PC-3 (cell line): ENCODE measurements around the gene AS3MT. TPM values are rescaled to one million over a fixed set of nuclear protein-coding genes. Genes with fewer than 3 reads are reported as not detected.

Source experiments
- ATAC-seq: fragments of 200-7000 bp; cut with Tn5 transposase; 2 replicates; pipeline ENCODE4 v1.9.1; 2020; ENCODE audit warnings: mild to moderate bottlenecking, moderate library complexity
- BruUV-seq: library from RNA; stranded (reverse); fragments of 400-500 nt; replicated peaks from 2 replicates; lab custom pipeline; 2021; lab: Mats Ljungman, UMichigan
- CTCF ChIA-PET: fragments of 300-600 bp; sonication (Branson Sonifier 250); formaldehyde crosslinking; loops from one replicate; lab custom pipeline; 2022; ENCODE audit warnings: antibody characterized with exemption; lab: Charles Lee
- POLR2A ChIA-PET: fragments of 300-600 bp; sonication (Branson Sonifier 250); formaldehyde crosslinking; loops from one replicate; lab custom pipeline; 2022; ENCODE audit warnings: antibody characterized with exemption; ENCODE audit not compliant: unreplicated experiment; lab: Charles Lee
- DNase-seq: peaks from one replicate; pipeline ENCODE4 v3.0.0-alpha.2; 2015
- H2AFZ ChIP-seq: fragments of 300-600 bp; sonication (generic); 2 replicates; pipeline ENCODE4 v1.6.0; 2016; ENCODE audit warnings: antibody characterized with exemption, low read length
- H3F3A ChIP-seq: fragments of 300-600 bp; sonication (generic); one replicate; pipeline ENCODE4 v1.6.0; 2017; ENCODE audit warnings: antibody characterized with exemption, low read length, control low read depth, mild to moderate bottlenecking; ENCODE audit not compliant: unreplicated experiment
- H3K27ac ChIP-seq: fragments of 300-600 bp; sonication (generic); 2 replicates; pipeline ENCODE4 v1.5.1; 2016; ENCODE audit warnings: mild to moderate bottlenecking, low read length
- H3K27me3 ChIP-seq: fragments of 300-600 bp; sonication (generic); 2 replicates; pipeline ENCODE4 v1.6.1; 2016; ENCODE audit warnings: low read length, mixed read lengths
- H3K36me3 ChIP-seq: fragments of 300-600 bp; sonication (generic); 2 replicates; pipeline ENCODE4 v1.6.1; 2016; ENCODE audit warnings: low read depth, mixed run types, low read length, mixed read lengths
- H3K4me1 ChIP-seq: fragments of 300-600 bp; sonication (generic); 2 replicates; pipeline ENCODE4 v1.5.1; 2016; ENCODE audit warnings: low read length; ENCODE audit not compliant: insufficient read depth
- H3K4me2 ChIP-seq: fragments of 300-600 bp; sonication (generic); 2 replicates; pipeline ENCODE4 v1.6.0; 2016; ENCODE audit warnings: low read length
- H3K4me3 ChIP-seq: fragments of 300-600 bp; sonication (generic); 2 replicates; pipeline ENCODE4 v1.5.1; 2016; ENCODE audit warnings: mild to moderate bottlenecking, low read length, mixed read lengths
- H3K79me2 ChIP-seq: fragments of 300-600 bp; sonication (generic); 2 replicates; pipeline ENCODE4 v1.6.1; 2017; ENCODE audit warnings: low read length, mixed read lengths
- H3K9ac ChIP-seq: fragments of 300-600 bp; sonication (generic); 2 replicates; pipeline ENCODE4 v1.6.0; 2016; ENCODE audit warnings: mild to moderate bottlenecking, low read length
- H3K9me2 ChIP-seq: fragments of 300-600 bp; sonication (generic); replicated peaks from 2 replicates; pipeline ENCODE4 v1.6.1; 2016; ENCODE audit warnings: mixed run types, low read length, mixed read lengths
- H3K9me3 ChIP-seq: fragments of 300-600 bp; sonication (generic); 2 replicates; pipeline ENCODE4 v1.6.1; 2016; ENCODE audit warnings: low read length, mixed read lengths
- H4K20me1 ChIP-seq: fragments of 300-600 bp; sonication (generic); 2 replicates; pipeline ENCODE4 v1.6.1; 2016; ENCODE audit warnings: low read length, mixed read lengths
- EZH2 ChIP-seq: fragments of 300-600 bp; sonication (generic); IDR thresholded peaks from one replicate; pipeline ENCODE4 v1.6.1; 2017; ENCODE audit warnings: antibody characterized with exemption, mild to moderate bottlenecking, low read length; ENCODE audit not compliant: unreplicated experiment
- EZH2phosphoT487 ChIP-seq: fragments of 300-600 bp; sonication (generic); IDR thresholded peaks from 2 replicates; pipeline ENCODE4 v1.6.1; 2018; ENCODE audit warnings: mild to moderate bottlenecking, antibody characterized with exemption, low read length, borderline replicate concordance
- intact Hi-C: fragments of 100-400 bp; cut with micrococcal nuclease; formaldehyde crosslinking; loops from 2 replicates; pipeline ENCODE4 v1.9.0; 2023
- total RNA-seq: library from RNA; depleted of rRNA; stranded (reverse); fragments of >200 nt; gene quantifications from 2 replicates; pipeline ENCODE4 v1.2.3, GENCODE V29; 2014
- TF ChIP-seq, protein P1 (sequence below): fragments of 300-600 bp; sonication (generic); conservative IDR thresholded peaks from 2 replicates; pipeline ENCODE4 v1.5.1; 2017; ENCODE audit warnings: antibody characterized with exemption, low read depth, mild to moderate bottlenecking, low read length

The AS3MT gene
- total RNA-seq, 1 experiment from 2014 or later, result 3.5 TPM

DNA sequence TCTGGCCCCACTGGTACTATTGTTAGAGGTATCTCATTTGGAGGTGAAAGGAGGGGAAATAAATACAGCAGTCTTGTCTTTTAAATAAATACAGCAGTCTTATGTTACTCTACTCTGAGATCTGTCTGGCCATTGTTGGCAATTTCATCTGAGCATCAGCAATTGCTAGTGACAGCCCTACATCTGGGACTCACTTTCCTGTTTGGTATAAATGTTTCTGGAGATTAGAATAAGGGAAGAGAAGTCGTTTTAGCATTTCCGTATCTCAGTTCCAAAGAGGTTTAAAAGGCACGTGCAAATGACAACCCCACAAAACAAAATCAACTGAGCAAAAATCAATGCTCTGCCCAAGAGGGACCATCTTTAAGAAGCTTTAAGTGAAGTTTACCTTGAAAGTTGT, 30.7 kb downstream of the AS3MT start:
- intact Hi-C loops, result no loop called here
- Histone ChIP-seq H3K27ac (no peak overlapping the region), H3K9ac (no peak overlapping the region), H3K4me1 (no peaks in the 10 kb centered on the region), H4K20me1 (no peaks in the 10 kb centered on the region), H3K4me2 (no peak overlapping the region), H3K27me3 (no peaks in the 10 kb centered on the region), H3K79me2 (no peaks in the 10 kb centered on the region), H3K9me2 (no peaks in the 10 kb centered on the region), H3K9me3 (no peaks in the 10 kb centered on the region), H2AFZ (no peak overlapping the region), H3K36me3 (no peaks in the 10 kb centered on the region), H3K4me3 (no peak overlapping the region), H3F3A (no peaks in the 10 kb centered on the region)
- no peak for DNase-seq
- ChIA-PET POLR2A (no interaction called here), CTCF (no interaction called here)
- TF ChIP-seq EZH2phosphoT487 (no peak), EZH2 (no peak)
- TF ChIP-seq, protein P1, sequence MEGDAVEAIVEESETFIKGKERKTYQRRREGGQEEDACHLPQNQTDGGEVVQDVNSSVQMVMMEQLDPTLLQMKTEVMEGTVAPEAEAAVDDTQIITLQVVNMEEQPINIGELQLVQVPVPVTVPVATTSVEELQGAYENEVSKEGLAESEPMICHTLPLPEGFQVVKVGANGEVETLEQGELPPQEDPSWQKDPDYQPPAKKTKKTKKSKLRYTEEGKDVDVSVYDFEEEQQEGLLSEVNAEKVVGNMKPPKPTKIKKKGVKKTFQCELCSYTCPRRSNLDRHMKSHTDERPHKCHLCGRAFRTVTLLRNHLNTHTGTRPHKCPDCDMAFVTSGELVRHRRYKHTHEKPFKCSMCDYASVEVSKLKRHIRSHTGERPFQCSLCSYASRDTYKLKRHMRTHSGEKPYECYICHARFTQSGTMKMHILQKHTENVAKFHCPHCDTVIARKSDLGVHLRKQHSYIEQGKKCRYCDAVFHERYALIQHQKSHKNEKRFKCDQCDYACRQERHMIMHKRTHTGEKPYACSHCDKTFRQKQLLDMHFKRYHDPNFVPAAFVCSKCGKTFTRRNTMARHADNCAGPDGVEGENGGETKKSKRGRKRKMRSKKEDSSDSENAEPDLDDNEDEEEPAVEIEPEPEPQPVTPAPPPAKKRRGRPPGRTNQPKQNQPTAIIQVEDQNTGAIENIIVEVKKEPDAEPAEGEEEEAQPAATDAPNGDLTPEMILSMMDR, result no peak
- BruUV-seq, result no TSS peak
- ATAC-seq, result no peak

DNA sequence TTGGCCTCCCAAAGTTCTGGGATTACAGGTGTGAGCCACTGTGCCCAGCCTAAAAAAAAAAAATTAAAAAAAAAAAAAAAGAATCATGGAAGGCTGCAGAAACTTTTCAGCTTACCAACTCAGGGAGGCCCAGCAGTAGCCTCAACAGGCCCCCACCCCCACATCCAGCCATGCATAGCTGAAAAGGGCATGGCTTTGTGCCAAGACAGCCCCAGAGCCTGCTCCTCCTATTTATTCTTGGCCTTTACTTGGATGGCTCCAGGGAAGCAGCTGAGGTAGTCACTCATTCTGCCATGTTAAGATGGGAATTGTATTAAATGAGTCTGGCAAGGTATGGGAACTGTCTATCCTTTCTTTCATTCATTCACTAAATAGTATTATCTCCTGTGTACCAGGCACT, 35.1 kb downstream of the AS3MT start:
- Histone ChIP-seq H3K9ac (no peak overlapping the region), H3K36me3 (no peaks in the 10 kb centered on the region), H3K27ac (no peak overlapping the region), H3K9me3 (no peaks in the 10 kb centered on the region), H3K9me2 (no peaks in the 10 kb centered on the region), H3K4me2 (no peak overlapping the region), H4K20me1 (no peaks in the 10 kb centered on the region), H3F3A (no peaks in the 10 kb centered on the region), H3K27me3 (no peaks in the 10 kb centered on the region), H2AFZ (no peak overlapping the region), H3K4me1 (no peaks in the 10 kb centered on the region), H3K4me3 (no peak overlapping the region), H3K79me2 (no peaks in the 10 kb centered on the region)
- no TSS peak for BruUV-seq
- ChIA-PET CTCF (no interaction called here), POLR2A (no interaction called here)
- TF ChIP-seq, protein P1, result no peak
- no peak for TF ChIP-seq EZH2
- TF ChIP-seq EZH2phosphoT487, result no peak
- intact Hi-C loops, result no loop called here
- DNase-seq (no peak), ATAC-seq (no peak)

DNA sequence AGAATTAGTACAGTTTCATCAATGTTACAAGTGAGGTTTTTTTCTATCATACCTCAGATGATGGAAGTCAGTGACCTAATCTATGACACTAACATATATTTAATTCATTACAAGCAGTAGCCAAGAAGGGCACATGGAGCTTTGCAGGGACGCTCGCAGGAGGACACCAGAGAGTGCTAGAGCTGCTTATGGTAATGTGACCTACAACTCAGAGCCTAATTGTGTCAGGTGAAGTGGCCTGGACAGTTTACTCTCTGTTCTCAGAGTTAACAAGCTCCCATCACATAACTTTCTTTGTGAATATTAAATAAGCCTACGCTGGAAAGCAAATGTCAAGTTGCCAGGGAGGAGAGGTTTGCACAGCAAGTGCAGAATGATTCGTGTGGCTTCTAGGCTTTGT, 37.2 kb downstream of the AS3MT start:
- H3K4me1 ChIP-seq, result no peaks in the 10 kb centered on the region
- ChIA-PET CTCF (no interaction called here), POLR2A (no interaction called here)
- no peak overlapping the region for H3K4me2 ChIP-seq
- H2AFZ ChIP-seq, result no peak overlapping the region
- no peaks in the 10 kb centered on the region for H3K27me3 ChIP-seq
- H3K9ac ChIP-seq, result no peak overlapping the region
- H3K9me2 ChIP-seq, result no peaks in the 10 kb centered on the region
- DNase-seq (no peak), ATAC-seq (no peak)
- no peaks in the 10 kb centered on the region for H4K20me1 ChIP-seq
- TF ChIP-seq EZH2phosphoT487, result no peak
- TF ChIP-seq, protein P1, result no peak
- no peak for TF ChIP-seq EZH2
- intact Hi-C loops, result no loop called here
- no peaks in the 10 kb centered on the region for H3F3A ChIP-seq
- H3K4me3 ChIP-seq, result no peak overlapping the region
- H3K36me3 ChIP-seq, result no peaks in the 10 kb centered on the region
- no peak overlapping the region for H3K27ac ChIP-seq
- no TSS peak for BruUV-seq
- H3K9me3 ChIP-seq, result no peaks in the 10 kb centered on the region
- H3K79me2 ChIP-seq, result no peaks in the 10 kb centered on the region
